GM21423 (cell line): ENCODE measurements around the gene HIPK2.
"Not testable (repeated sequence)": the region's sequence is repeated elsewhere in the genome, so short reads cannot be mapped to it uniquely, and the experiment has no call there.

ENCODE experiments used
- ATAC-seq: cut with Tn5 transposase; IDR thresholded peaks from one replicate; pipeline ENCODE4 v1.9.1; 2021; ENCODE audit warnings: mild to moderate bottlenecking, moderate library complexity; ENCODE audit not compliant: unreplicated experiment

Gene HIPK2

GRCh38 chr7:139635526-139636302, 142.1 kb downstream of the HIPK2 start:
- ATAC-seq: no peak

GRCh38 chr7:139634087-139634486, 143.7 kb downstream of the HIPK2 start:
- ATAC-seq: no peak

GRCh38 chr7:139631520-139632031, 146.2 kb downstream of the HIPK2 start:
- no peak for ATAC-seq

- no peak for ATAC-seq
Observed at GRCh38 chr7:139630643-139631519, 146.9 kb downstream of the HIPK2 start.

- no peak for ATAC-seq
Observed at GRCh38 chr7:139629392-139630082, 148.3 kb downstream of the HIPK2 start.

- no peak for ATAC-seq
Observed at GRCh38 chr7:139627831-139628230, 150.0 kb downstream of the HIPK2 start.

GRCh38 chr7:139626817-139627216, 151.0 kb downstream of the HIPK2 start:
- ATAC-seq: no peak

- ATAC-seq: no peak
Observed at GRCh38 chr7:139623518-139623917, 154.3 kb downstream of the HIPK2 start.

GRCh38 chr7:139620676-139621344, 157.0 kb downstream of the HIPK2 start:
- no peak for ATAC-seq

- ATAC-seq: no peak
Observed at GRCh38 chr7:139619367-139619657, 158.5 kb downstream of the HIPK2 start.

- ATAC-seq: no peak
Observed at GRCh38 chr7:139618482-139619366, 159.1 kb downstream of the HIPK2 start.

- ATAC-seq: no peak
Observed at GRCh38 chr7:139617074-139617473, 160.7 kb downstream of the HIPK2 start.

- ATAC-seq: no peak
Observed at GRCh38 chr7:139614886-139615285, 162.9 kb downstream of the HIPK2 start.

GRCh38 chr7:139613971-139614411, 163.8 kb downstream of the HIPK2 start:
- no peak for ATAC-seq

- ATAC-seq: not testable (repeated sequence)
Observed at GRCh38 chr7:139611556-139611955, 166.2 kb downstream of the HIPK2 start.

GRCh38 chr7:139610595-139610994, 167.2 kb downstream of the HIPK2 start:
- ATAC-seq: no peak

GRCh38 chr7:139603896-139604295, 173.9 kb downstream of the HIPK2 start:
- no peak for ATAC-seq

- no peak for ATAC-seq
Observed at GRCh38 chr7:139603282-139603681, 174.5 kb downstream of the HIPK2 start.

- no peak for ATAC-seq
Observed at GRCh38 chr7:139602143-139602722, 175.6 kb downstream of the HIPK2 start.
